GM12878 (cell line): Measurements from ENCODE around the gene MRPS18A. TPM values are rescaled to one million over a fixed set of nuclear protein-coding genes. Genes with fewer than 3 reads are reported as not detected.

Source experiments
- ATAC-seq: fragments of 200-7000 bp; cut with Tn5 transposase; 3 replicates; pipeline ENCODE4 v1.9.1; 2020; ENCODE audit warnings: mild to moderate bottlenecking, moderate library complexity
- BruUV-seq: library from RNA; stranded (reverse); fragments of 400-500 nt; replicated peaks from 2 replicates; lab custom pipeline; 2021; lab: Mats Ljungman, UMichigan
- CTCF ChIA-PET: fragments of 300-600 bp; sonication (Branson Sonifier 250); formaldehyde crosslinking; extraction: SDS; loops from one replicate; lab custom pipeline; 2021; ENCODE audit warnings: inconsistent platforms; lab: Yijun Ruan, JAX
- POLR2A ChIA-PET: fragments of 350-600 bp; formaldehyde crosslinking; extraction: SDS; loops from one replicate; lab custom pipeline; 2021; ENCODE audit warnings: inconsistent platforms; lab: Charles Lee
- RAD21 ChIA-PET: fragments of 300-600 bp; sonication (Branson Sonifier 250); formaldehyde crosslinking; loops from one replicate; lab custom pipeline; 2023; ENCODE audit warnings: antibody characterized with exemption; ENCODE audit not compliant: unreplicated experiment; lab: Charles Lee
- SMC1A ChIA-PET: fragments of 300-600 bp; sonication (Branson Sonifier 250); formaldehyde crosslinking; loops from one replicate; lab custom pipeline; 2023; ENCODE audit not compliant: unreplicated experiment, uncharacterized antibody; lab: Charles Lee
- DNase-seq: peaks from one replicate; pipeline ENCODE4 v3.0.0-alpha.2; 2011; ENCODE audit warnings: low read depth, low spot score
- FAIRE-seq: peaks from 3 replicates; lab custom pipeline; 2011; peaks lifted over from hg19 to GRCh38; lab: Jason Lieb, UNC
- H2AFZ ChIP-seq: 2 replicates; pipeline ENCODE4 v1.6.0; 2011; ENCODE audit warnings: low read depth, low read length, control low read depth; ENCODE audit not compliant: control insufficient read depth
- H3K27ac ChIP-seq: 2 replicates; pipeline ENCODE4 v1.5.1; 2011; ENCODE audit warnings: control low read depth; ENCODE audit not compliant: control insufficient read depth, insufficient read depth
- H3K27me3 ChIP-seq, 2 experiments: replicated peaks in 1 of 2; 2 replicates each; pipeline versions ENCODE4 v1.6.0 to v1.6.1; 2011; ENCODE audit warnings: low read length in 1 of 2; ENCODE audit not compliant: control insufficient read depth in 2 of 2, insufficient read depth in 2 of 2
- H3K36me3 ChIP-seq, 2 experiments: 2 replicates each; pipeline ENCODE4 v1.5.1; 2011; ENCODE audit warnings: low read length in 1 of 2; ENCODE audit not compliant: control insufficient read depth in 2 of 2, insufficient read depth in 2 of 2
- H3K4me1 ChIP-seq: 2 replicates; pipeline ENCODE4 v1.6.1; 2011; ENCODE audit warnings: mild to moderate bottlenecking, low read length, moderate library complexity, mixed read lengths; ENCODE audit not compliant: control insufficient read depth, insufficient read depth
- H3K4me2 ChIP-seq: 2 replicates; pipeline ENCODE4 v1.6.0; 2011; ENCODE audit warnings: control low read depth; ENCODE audit not compliant: control insufficient read depth, insufficient read depth
- H3K4me3 ChIP-seq: fragments of 200-600 bp; sonication (generic); 2 replicates; pipeline ENCODE4 v1.5.1; 2016
- H3K79me2 ChIP-seq: 2 replicates; pipeline ENCODE4 v1.6.0; 2011; ENCODE audit warnings: low read length; ENCODE audit not compliant: control insufficient read depth, insufficient read depth
- H3K9ac ChIP-seq: 2 replicates; pipeline ENCODE4 v1.8.0; 2011; ENCODE audit warnings: low read length, control low read depth, mixed read lengths; ENCODE audit not compliant: control insufficient read depth, insufficient read depth
- H3K9me3 ChIP-seq: replicated peaks from 3 replicates; pipeline ENCODE4 v1.5.1; 2011; ENCODE audit warnings: mild to moderate bottlenecking, low read length; ENCODE audit not compliant: control insufficient read depth, insufficient read depth
- H4K20me1 ChIP-seq: 2 replicates; pipeline ENCODE4 v1.6.0; 2011; ENCODE audit not compliant: control insufficient read depth, insufficient read depth
- BACH1 ChIP-seq: fragments of 450-650 bp; IDR thresholded peaks from 2 replicates; pipeline ENCODE4 v1.6.1; 2017; ENCODE audit warnings: mild to moderate bottlenecking, borderline replicate concordance
- NBN ChIP-seq: fragments of 450-650 bp; IDR thresholded peaks from 2 replicates; pipeline ENCODE4 v1.6.1; 2016
- POLR2A ChIP-seq: IDR thresholded peaks from 2 replicates; pipeline ENCODE4 v1.6.1; 2011; ENCODE audit warnings: low read depth, mild to moderate bottlenecking, low read length
- POLR2AphosphoS5 ChIP-seq: IDR thresholded peaks from 2 replicates; pipeline ENCODE4 v1.6.1; 2011; ENCODE audit warnings: mild to moderate bottlenecking, low read length, inconsistent platforms
- WGBS: methylation state at CpG from one replicate; pipeline ENCODE4 v1.1.6; 2016; ENCODE audit warnings: low lambda C conversion rate; ENCODE audit not compliant: insufficient replicate concordance, insufficient coverage; ENCODE audit errors: missing lambda C conversion rate; 5-methylcytosine and 5-hydroxymethylcytosine counted together
- in situ Hi-C: fragments of 300-500 bp; cut with MboI; formaldehyde crosslinking; loops from 9 replicates; pipeline ENCODE4 v1.14.3; 2018; ENCODE audit warnings: mixed read lengths
- intact Hi-C: fragments of 100-400 bp; cut with micrococcal nuclease; formaldehyde crosslinking; loops from one replicate; pipeline ENCODE4 v1.14.2; 2022; ENCODE audit not compliant: unreplicated experiment
- polyA plus RNA-seq, 11 experiments: library from polyadenylated mRNA; depleted of rRNA in 4 of 11; unstranded in 6 of 11; stranded (reverse) in 5 of 11; fragments of >200 nt; fragmentation: Nextera tagmentation in 4 of 11; fragmentation: Illumina TruSeq in 1 of 11; extraction: Ambion mirVana in 4 of 11; extraction: Trizol in 1 of 11; gene quantifications; 1 replicate in 1 of 11; 2 replicates in 10 of 11; pipeline versions ENCODE4 v1.2.1 to v1.2.3, GENCODE V29; 2011 to 2016; ENCODE audit warnings: inconsistent platforms in 2 of 11, missing spikeins in 2 of 11, low read depth in 1 of 11
- total RNA-seq, 4 experiments: library from RNA; depleted of rRNA in 3 of 4; stranded (reverse); fragments of >200 nt in 3 of 4; fragmentation: Illumina TruSeq in 1 of 4; extraction: Trizol in 1 of 4; gene quantifications; 2 replicates each; pipeline versions ENCODE4 v1.2.1 to v1.2.3, GENCODE V29; 2013 to 2021

Gene MRPS18A
- total and polyA plus RNA-seq, 10 of the 15 experiments (the other 5 are each of a cell fraction or from before 2014, with no cell fraction given): 66.3 to 158 (median 98.7) TPM

DNA sequence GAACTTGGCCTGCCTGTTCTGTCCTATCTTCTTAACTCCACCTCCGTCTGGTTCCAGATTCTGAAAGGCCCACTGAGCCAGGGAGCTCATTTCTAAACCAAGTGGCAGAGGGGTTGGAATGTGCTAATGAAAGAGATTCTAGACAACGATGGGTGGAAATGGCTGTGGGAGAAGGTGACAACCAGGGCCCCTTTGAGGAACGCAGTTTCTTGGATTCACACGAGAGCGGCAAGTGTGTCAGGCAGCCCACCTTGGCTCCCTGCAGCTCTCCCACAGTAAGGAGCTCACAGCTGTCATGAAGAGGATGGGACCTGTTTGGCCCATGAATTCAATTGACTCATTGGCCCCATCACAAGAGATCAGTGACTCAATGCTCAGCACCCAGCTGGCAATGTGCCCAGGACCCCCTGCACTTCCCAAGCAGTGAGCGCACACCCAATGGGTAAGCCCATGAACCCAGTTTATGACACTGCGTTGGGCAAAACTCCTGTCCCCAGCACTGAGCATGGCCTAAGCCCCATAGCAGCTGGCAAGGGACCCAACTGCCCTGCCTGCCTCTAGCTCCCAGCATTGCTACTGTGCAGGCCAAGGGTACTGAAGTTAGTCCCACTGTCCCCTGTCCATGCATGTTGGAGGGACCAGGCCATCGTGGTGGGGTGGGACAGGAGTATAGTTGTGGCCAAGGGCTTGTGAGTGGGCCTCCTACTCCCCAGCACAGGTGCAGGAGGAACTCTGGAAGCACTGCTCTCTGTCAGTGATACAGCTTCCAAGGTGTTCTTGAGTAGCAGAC, 16.4 kb downstream of the MRPS18A start:
- Histone ChIP-seq H3K4me3 (no peak overlapping the region), H3K79me2 (no peaks in the 10 kb centered on the region), H3K36me3 (peaks cover 12 to 36% of the 10 kb centered on the region in 2 experiments), H3K4me2 (no peak overlapping the region), H3K27me3 (no peaks in the 10 kb centered on the region), H3K9ac (no peak overlapping the region), H2AFZ (no peak overlapping the region), H3K9me3 (no peaks in the 10 kb centered on the region), H3K4me1 (peaks cover 34% of the 10 kb centered on the region), H3K27ac (no peak overlapping the region), H4K20me1 (no peaks in the 10 kb centered on the region)
- FAIRE-seq (no peak), DNase-seq (no peak), ATAC-seq (no peak)
- ChIA-PET POLR2A (interaction anchor here (0.5 to 1.5 kb wide), 3 partner anchors 24 to 146 kb away, joined by 3 to 5 read pairs (median 3); no protein-coding TSS in a partner anchor), SMC1A (no interaction called here), RAD21 (interaction anchor here (1.9 to 7.8 kb wide), 2 partner anchors 99 to 409 kb away, joined by 5 to 79 read pairs; partner anchors contain the start of gene VEGFA), CTCF (interaction anchor here (1.0 to 7.6 kb wide), 7 partner anchors 54 to 408 kb away, joined by 3 to 50 read pairs (median 3); no protein-coding TSS in a partner anchor)
- no TSS peak for BruUV-seq
- peak; percentile 4; the same call in 1 of the 2 replicates for TF ChIP-seq POLR2A
- TF ChIP-seq BACH1: no peak
- 96% methylated on average over 8 of the region's 8 CpGs for WGBS
- in situ Hi-C loops: no loop called here
- intact Hi-C loops: no loop called here

DNA sequence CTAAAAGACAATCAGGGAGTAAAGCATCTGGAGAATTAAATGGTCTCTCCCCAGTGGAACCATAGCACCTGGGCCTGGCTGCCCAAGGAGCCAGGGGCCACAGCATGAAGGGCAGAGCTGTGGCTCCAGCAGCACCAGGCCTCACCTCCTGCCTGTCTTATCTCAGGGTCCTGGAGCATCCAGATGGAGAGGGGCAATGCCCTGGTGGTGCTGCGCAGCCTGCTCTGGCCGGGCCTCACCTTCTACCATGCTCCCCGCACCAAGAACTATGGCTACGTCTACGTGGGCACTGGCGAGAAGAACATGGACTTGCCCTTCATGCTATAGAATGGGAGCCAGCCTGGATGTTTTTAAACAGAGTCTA, 17.0 kb downstream of the MRPS18A start:
- Histone ChIP-seq H3K4me1 (peaks cover 34% of the 10 kb centered on the region), H3K27ac (no peak overlapping the region), H3K79me2 (no peaks in the 10 kb centered on the region), H4K20me1 (no peaks in the 10 kb centered on the region), H3K4me3 (no peak overlapping the region), H3K36me3 (peaks cover 12 to 36% of the 10 kb centered on the region in 2 experiments), H3K4me2 (no peak overlapping the region), H3K9me3 (no peaks in the 10 kb centered on the region), H3K9ac (no peak overlapping the region), H3K27me3 (no peaks in the 10 kb centered on the region), H2AFZ (no peak overlapping the region)
- ChIA-PET RAD21 (interaction anchor here (1.0 to 7.8 kb wide), 3 partner anchors 100 to 410 kb away, joined by 3 to 79 read pairs (median 5); partner anchors contain the start of gene VEGFA), SMC1A (interaction anchor here (1.3 to 1.4 kb wide), 3 partner anchors 24 to 54 kb away, joined by 3 to 5 read pairs (median 3); no protein-coding TSS in a partner anchor), POLR2A (interaction anchor here (0.5 to 1.5 kb wide), 3 partner anchors 23 to 146 kb away, joined by 3 to 5 read pairs (median 3); no protein-coding TSS in a partner anchor), CTCF (interaction anchor here (1.0 to 7.6 kb wide), 11 partner anchors 8 to 408 kb away, joined by 3 to 50 read pairs (median 3); partner anchors contain the start of gene VEGFA)
- in situ Hi-C loops (no loop called here), intact Hi-C loops (no loop called here)
- DNase-seq (no peak), ATAC-seq (no peak), FAIRE-seq (no peak)
- WGBS: 98% methylated on average over 6 of the region's 6 CpGs
- no TSS peak for BruUV-seq
- TF ChIP-seq POLR2AphosphoS5: 0 out of 2 replicates have a peak, but pooled peaks have one; percentile 9
- peak; percentile 16 for TF ChIP-seq POLR2A
- TF ChIP-seq NBN: no peak
